ENCODE data around the gene ADGRB2.
A peak's percentile ranks its signal among the peaks of the same experiment; 100 is the strongest.
"Not testable (repeated sequence)": the region's sequence is repeated elsewhere in the genome, so short reads cannot be mapped to it uniquely, and the experiment has no call there.

Gene ADGRB2

GRCh38 chr1:31718327-31718897 lies 45.7 kb downstream of the ADGRB2 start:
- DNase-seq, result no peak

GRCh38 chr1:31717341-31717740 lies 46.8 kb downstream of the ADGRB2 start:
- DNase-seq, result no peak

GRCh38 chr1:31715873-31716220 lies 48.3 kb downstream of the ADGRB2 start:
- no peak for DNase-seq

DNA sequence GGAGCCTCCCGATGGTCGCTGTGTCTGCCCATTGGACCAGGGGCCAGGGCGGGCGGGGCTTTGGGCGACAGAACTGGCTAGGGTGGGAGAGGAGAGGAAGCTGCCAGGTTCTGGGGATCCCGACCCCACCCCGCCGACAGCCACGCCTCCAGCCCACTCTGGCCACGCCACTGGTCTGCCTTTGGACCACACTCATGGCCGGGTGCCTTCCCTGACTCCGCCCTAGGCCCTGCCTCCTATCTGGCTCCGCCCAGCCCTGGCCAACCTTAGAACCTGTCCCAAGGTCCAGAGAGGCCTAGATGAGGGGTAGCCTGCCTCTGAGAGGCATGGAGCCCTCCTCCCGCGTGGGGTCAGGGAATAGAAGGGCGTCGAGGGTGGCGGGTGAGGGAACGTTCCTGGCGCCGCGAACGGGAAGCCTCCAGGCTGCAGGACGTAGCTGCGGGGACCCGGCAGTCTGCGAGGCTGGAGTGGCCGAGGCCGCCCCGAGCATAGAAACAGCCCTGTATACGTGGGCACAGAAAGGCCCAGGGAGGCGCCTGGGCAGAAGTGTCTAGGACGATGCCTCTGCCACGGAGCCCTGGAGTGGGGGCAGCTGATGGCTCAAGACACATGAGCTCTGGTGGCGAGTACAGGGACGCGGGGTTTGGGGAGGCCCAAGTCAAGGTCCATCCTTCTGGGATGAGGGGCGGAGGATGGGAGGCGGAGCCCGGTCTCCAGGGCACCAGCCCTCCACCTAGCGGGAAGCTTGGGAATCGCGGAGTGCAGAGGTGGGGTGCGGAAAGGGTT lies 48.9 kb downstream of the ADGRB2 start:
- peak; percentile 40 to 77 (median 59) for DNase-seq

DNA sequence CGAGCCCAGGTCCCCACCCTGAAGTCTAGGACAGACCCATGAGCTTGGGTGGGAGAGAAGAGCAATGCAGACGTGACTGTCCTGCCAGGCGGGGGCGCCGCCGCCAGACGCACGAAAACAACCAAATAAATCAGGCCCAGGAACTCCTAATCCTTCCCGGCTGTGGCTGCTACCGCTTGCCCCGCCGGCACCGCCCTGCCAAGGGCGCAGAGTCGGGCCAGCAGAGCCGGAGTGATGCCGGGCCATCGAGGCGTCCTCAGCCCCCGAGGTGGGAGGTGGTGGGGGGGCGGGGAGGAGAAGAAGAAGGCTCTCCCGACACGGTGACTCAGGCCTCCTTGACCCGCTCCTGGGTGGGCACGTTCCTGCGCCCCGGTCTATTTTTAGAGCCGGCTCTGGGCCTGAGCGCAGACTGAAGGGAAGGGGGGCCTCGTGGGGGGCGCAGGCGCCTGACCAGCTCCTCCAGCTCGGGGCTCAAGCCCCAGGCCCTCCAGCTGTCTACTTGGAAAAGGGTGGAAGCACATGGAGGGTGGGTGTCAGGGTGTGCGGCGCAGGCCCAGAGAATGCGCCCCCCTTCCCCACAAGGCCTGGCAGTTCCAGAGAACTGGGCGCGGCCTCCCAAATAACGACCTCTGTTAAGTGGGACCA lies 49.6 kb downstream of the ADGRB2 start:
- DNase-seq, result peak; percentile 18 to 57 (median 37)

GRCh38 chr1:31712630-31713029 lies 51.5 kb downstream of the ADGRB2 start:
- DNase-seq, result no peak

- DNase-seq, result no peak
Measured at GRCh38 chr1:31712068-31712467, 52.1 kb downstream of the ADGRB2 start.

GRCh38 chr1:31708324-31708723 lies 55.8 kb downstream of the ADGRB2 start:
- DNase-seq, result no peak

DNA sequence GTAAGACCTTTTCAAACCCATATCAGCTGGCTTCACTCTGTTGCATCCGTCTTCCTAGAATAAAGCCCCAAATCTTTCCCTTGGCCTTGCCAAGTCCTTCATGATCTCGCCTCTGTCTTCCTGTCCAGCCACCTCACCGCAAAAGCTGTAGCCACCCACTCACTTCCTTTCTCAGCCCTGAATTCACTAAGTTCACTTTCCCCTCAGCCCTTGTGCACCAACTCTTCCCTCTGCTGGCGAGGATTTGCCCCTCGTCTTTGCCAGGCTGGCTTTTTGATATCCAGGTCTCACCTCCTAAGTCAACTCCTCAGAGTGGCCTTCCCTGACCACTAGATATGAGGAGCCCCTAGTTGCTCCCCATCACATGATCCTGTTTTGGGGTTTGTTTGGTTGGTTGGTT lies 56.4 kb downstream of the ADGRB2 start:
- DNase-seq, result peak; percentile 71 to 89 (median 83)

GRCh38 chr1:31707059-31707600 lies 57.0 kb downstream of the ADGRB2 start:
- DNase-seq, result not testable (repeated sequence)

- no peak for DNase-seq
Measured at GRCh38 chr1:31706384-31707058, 57.6 kb downstream of the ADGRB2 start.

DNA sequence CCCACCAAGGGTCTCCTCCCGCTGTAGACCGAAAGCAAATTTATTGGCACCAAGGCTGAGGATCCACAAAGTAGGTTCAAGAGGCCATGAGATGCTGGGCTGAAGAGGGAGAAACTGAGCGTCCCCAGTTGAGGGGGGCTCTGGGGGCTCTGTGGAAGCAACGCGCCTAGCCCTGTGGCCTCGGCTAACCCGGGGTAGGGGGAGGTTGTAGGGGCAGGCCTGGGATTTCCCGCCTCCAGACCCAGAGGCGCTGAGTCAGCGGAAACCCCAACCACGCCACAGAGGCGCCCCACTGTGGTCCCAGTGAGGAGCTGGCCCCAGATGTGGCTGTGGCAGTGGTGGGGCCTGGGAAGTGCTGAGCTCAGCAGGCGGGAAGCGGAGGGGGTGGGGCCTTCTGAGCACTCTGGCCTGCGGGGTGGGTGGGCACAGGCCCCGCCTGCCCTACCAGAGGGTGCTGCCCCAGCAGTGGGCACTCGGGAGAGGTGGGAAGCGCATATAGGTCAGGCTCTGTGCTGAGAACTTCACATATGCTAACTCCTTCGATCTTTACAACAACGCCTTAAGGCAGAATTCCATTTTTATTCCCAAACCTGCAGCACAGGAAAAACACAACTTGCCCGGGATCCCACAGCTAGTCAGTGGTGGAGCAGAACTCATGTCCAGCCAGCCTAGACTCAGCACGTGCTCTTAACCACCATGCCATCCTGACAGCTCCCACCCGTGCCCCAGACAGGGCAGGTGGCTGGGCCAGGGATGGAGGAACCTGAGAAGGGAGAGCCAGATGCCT lies 58.9 kb downstream of the ADGRB2 start:
- peak in 2 of 4 experiments; percentile 25 to 39 for DNase-seq

- DNase-seq, result peak in 1 of 4 experiments; percentile 14
Measured at GRCh38 chr1:31704271-31705079, 59.7 kb downstream of the ADGRB2 start.

DNA sequence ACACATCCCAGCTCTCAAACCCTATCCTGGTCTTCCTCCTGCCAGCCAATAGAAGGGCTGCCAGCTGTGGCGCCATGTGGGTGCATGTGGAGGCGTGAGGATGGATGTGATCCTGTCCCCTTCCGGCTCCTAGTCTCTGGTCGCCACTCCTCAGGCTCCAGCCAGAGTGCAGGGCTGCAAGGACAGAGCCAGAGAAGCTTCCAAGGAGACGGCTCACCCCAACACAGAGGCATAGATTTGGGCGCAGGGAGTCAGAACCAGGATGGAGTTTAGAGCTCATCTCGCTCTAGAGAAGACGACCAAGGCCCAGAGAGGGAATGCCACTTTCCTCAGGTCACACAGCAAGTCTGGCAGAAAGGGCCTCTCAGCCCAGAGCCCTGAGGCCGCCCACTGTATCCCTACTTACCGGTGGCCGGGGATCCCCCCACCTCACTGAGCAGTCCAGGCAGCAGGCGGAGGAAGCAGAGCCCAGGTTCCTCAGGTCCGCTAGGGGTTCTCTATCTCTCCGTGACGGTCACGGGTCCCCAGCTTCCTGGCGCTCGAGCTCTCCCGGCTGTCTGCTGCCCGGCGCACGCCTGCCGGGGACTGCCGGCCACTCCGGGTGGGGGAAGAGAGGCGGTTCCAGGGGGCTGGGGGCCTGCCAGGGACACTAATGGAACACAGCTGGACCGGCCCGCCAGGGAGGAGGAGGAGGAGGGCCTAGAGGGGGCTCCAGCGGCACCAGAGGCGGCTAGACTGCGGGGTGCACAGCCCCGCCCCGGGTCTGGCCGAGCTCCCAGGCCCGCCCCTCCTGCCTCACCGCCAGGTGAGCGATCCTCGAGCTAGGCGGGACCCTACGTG lies 60.5 kb downstream of the ADGRB2 start, which contains the start of gene COL16A1:
COL16A1 (minus strand) TSS at position 587 of the 840 bp plus-strand sequence. CDS start 1,824 bp downstream, outside the sequence.
- no peak for DNase-seq

DNA sequence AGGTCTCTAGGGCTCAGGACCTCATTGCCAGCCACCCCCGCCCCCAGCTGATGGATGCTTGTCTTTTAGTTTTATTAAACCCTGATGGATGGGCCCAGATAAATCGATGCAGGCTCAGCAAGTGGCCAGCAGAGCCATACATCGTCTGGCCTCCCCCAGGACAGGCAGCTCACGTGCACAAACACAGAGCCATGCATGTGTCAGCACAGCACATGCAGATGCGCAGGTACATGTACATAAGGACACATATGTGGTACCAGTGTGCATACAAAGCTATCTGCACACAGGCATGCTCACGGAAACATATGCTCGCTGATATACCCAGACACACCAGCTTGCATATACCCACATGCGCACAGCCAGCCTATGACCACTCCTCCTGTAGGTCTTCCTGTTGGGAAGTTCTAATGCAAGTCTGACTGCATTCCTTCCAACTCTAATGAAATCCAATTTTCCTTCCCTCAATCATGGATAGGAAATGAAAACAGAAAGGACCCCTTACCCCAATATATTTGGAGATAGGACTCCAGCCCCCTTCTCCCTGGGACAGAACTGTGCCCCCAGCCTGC lies 61.2 kb downstream of the ADGRB2 start:
- DNase-seq, result no peak

GRCh38 chr1:31701091-31701736 lies 62.9 kb downstream of the ADGRB2 start:
- peak; percentile 40 to 57 (median 49) for DNase-seq

- no peak for DNase-seq
Measured at GRCh38 chr1:31700468-31701090, 63.6 kb downstream of the ADGRB2 start.

- DNase-seq, result no peak
Measured at GRCh38 chr1:31699341-31699891, 64.7 kb downstream of the ADGRB2 start.

Data from suppressor macrophage (primary cell).